Activated CD4-positive, alpha-beta T cell treated with anti-CD3 and anti-CD28 coated beads, Interleukin-2, amount 50 U/mL, for 16 hours (primary cell): ENCODE data around the gene HP1BP3.

Source experiments
- DNase-seq: peaks from one replicate; pipeline ENCODE4 v3.0.0-alpha.2; 2020

HP1BP3 gene

GRCh38 chr1:20710469-20711284, 76.4 kb downstream of the HP1BP3 start:
- no peak for DNase-seq

DNA sequence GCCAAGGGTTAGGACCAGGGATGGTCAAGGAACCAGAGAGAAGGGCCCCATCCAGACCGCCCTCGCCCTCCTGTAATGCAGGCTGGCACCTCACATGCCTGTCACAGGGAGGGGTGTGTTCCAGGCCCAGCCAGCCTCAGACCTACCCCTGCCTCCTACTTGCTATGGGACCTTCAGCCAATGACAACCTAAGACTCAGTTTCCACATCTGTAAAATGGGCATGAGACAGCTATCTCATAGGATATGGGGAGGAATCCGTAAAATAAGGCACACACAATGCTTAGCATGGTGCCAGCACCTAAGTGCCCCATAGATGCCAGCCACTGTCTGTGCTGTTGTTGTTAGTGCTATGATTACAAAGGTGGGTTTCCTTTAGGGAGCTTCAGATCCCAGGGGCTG, 77.2 kb downstream of the HP1BP3 start:
- no peak for DNase-seq

DNA sequence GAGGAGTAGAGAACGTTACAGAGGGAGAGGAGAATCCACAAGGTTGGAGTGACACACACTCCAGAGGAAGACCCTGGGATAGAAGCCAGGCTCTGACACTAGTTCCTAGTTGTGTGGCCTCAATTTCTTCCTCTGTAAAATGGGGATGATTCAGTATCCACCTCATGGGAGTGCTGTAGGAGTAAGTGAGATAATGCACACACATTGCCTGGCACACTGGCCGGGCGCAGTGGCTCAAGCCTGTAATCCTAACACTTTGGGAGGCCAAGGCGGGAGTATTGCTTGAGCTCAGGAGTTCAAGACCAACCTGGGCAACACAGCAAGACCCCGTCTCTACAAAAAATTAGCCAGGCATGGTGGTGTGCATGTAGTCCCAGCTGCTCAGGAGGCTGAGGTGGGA, 78.2 kb downstream of the HP1BP3 start:
- no peak for DNase-seq

- DNase-seq, result no peak
Observed at GRCh38 chr1:20708057-20708456, 79.0 kb downstream of the HP1BP3 start.

DNA sequence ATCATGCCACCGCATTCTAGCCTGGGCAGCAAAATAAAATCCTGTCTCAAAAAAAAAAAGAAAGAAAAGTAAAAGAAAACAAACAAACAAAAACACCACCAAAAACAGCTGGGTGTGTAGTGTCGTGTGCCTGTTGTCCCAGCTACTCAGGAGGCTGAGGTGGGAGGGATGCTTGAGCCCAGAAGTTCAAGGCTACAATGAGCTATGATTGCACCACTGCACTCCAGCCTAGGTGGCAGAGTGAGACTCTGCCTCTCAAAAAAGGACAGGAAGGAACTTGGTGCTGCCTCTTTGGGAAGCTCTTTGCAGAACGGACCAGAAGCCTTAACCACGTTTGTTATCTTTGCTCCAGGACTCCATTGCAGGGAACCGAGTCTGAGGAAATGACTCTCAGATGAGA, 80.3 kb downstream of the HP1BP3 start:
- DNase-seq, result no peak

- DNase-seq, result no peak
Observed at GRCh38 chr1:20705203-20705755, 81.8 kb downstream of the HP1BP3 start.

DNA sequence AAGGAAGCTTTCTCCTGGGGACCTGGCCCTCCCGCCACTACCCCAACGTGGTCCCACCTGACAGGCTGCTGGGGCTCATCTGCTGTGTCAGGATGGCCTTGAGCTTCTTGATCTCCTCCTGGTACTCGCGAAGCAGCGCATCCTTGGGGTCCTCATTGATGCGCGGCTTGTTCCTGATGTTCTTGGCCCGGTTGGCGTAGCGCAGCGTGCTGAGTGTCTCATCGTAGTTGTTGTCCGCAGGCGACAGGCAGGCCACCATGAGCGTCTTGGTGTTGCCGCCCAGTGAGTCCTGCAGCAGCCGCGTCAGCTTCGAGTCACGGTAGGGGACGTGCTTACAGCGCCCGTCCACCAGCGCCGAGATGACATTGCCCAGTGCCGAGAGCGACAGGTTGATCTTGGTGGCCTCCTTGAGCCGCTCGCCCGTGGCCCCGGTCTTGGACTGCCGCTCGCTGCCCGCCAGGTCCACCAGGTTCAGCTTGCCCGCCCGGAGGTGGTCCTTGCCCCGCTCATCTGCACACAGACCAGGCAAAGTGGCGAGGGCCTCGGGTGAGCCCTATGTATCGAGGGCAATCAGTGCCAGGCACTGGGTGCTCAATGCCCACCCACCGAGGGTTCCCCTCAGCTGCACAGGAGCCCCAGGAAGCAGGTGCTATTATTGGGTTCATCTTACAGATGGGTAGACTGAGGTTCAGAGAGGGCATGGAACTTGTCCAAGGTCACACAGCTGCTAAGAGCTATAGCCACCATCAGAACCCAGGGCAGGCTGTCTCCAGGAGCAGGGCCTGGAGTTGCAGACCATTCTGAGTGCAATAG, 82.5 kb downstream of the HP1BP3 start:
- DNase-seq, result no peak

- no peak for DNase-seq
Observed at GRCh38 chr1:20703124-20703756, 83.9 kb downstream of the HP1BP3 start.

- DNase-seq, result no peak
Observed at GRCh38 chr1:20702416-20702815, 84.7 kb downstream of the HP1BP3 start.

- no peak for DNase-seq
Observed at GRCh38 chr1:20701847-20702246, 85.3 kb downstream of the HP1BP3 start.

- no peak for DNase-seq
Observed at GRCh38 chr1:20701446-20701845, 85.7 kb downstream of the HP1BP3 start.

- no peak for DNase-seq
Observed at GRCh38 chr1:20700636-20701215, 86.4 kb downstream of the HP1BP3 start.

GRCh38 chr1:20699558-20699957, 87.5 kb downstream of the HP1BP3 start:
- no peak for DNase-seq

- no peak for DNase-seq
Observed at GRCh38 chr1:20698195-20698910, 88.8 kb downstream of the HP1BP3 start.

GRCh38 chr1:20697563-20697962, 89.5 kb downstream of the HP1BP3 start:
- no peak for DNase-seq

GRCh38 chr1:20696397-20697333, 90.4 kb downstream of the HP1BP3 start:
- DNase-seq, result peak; percentile 77

- DNase-seq, result no peak
Observed at GRCh38 chr1:20695515-20695914, 91.6 kb downstream of the HP1BP3 start.

GRCh38 chr1:20693623-20694022, 93.5 kb downstream of the HP1BP3 start:
- DNase-seq, result no peak
